GM21360 (cell line): ENCODE data around the gene SRSF9.
"Not testable (repeated sequence)": the region's sequence is repeated elsewhere in the genome, so short reads cannot be mapped to it uniquely, and the experiment has no call there.

ENCODE experiments used
- ATAC-seq: cut with Tn5 transposase; IDR thresholded peaks from one replicate; pipeline ENCODE4 v1.9.1; 2021; ENCODE audit warnings: mild to moderate bottlenecking, moderate library complexity; ENCODE audit not compliant: unreplicated experiment

The SRSF9 gene, protein sequence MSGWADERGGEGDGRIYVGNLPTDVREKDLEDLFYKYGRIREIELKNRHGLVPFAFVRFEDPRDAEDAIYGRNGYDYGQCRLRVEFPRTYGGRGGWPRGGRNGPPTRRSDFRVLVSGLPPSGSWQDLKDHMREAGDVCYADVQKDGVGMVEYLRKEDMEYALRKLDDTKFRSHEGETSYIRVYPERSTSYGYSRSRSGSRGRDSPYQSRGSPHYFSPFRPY

DNA sequence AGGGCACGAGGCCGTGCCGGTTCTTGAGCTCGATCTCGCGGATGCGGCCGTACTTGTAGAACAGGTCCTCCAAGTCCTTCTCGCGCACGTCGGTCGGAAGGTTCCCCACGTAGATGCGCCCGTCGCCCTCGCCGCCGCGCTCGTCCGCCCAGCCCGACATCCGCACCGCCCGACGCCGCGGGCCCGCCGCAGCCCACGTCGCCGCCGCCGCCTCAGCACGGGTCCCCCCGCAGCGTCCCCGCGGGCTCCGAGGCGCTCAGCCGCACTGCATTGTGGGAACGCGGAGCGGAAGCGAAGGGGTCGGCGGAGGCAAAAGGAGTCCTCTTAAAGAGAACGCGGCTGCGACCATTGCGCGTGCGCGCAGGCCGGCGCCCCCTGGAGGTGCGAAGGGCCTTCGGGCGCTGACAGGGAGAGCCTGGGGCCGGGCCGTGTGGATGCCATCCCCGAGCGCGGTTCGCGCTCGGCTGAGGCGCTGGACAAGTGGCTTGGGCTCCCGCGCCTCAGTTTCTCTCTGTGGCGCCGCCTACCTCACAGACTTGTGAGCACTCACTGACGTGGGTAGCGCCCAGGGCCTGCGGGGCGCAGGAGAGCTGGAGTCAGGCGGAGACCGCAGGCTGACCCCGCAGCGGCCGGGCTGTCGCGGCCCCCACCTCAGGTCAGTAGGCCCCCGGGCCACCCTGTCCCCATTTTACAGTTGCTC, at the start of gene SRSF9:
Gene SRSF9, minus strand, starts transcription at position 299 of the 700 bp plus-strand sequence. Its CDS starts 139 bp downstream, at position 160.
- peak; percentile 71 for ATAC-seq

DNA sequence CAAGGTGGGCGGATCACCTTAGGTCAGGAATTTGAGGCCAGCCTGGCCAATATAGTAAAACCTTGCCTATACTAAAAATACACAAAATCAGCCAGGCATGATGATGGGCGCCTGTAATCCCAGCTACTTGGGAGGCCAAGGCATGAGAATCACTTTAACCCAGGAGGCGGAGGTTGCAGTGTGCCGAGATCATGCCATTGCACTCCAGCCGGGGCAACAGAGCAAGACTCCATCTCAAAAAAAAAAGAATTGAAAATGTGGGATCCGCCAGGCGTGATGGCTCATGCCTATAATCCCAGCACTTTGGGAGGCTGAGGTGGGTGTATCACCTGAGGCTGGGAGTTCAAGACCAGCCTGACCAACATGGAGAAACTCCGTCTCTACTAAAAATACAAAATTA, 49.8 kb upstream of the SRSF9 start:
- ATAC-seq: not testable (repeated sequence)

DNA sequence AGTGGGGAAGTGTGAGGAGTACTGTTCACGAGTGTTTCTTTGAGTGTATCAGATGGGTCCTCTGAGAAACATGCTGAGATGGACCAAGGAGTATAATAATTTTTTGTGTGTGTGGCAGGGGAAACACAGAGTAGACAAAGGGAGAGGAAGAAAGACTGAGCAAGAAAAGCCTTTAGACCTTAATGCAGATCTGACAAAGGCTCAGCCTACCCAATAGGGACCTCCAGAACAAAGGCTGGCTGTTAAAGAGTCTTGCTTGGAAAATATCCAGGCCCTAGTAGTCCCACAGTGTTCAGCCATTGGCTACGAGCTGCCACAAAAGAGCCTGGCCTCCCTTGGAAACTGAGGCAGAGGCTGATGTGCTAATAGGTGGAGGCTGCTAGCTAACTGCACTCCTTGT, 45.9 kb upstream of the SRSF9 start:
- no peak for ATAC-seq

DNA sequence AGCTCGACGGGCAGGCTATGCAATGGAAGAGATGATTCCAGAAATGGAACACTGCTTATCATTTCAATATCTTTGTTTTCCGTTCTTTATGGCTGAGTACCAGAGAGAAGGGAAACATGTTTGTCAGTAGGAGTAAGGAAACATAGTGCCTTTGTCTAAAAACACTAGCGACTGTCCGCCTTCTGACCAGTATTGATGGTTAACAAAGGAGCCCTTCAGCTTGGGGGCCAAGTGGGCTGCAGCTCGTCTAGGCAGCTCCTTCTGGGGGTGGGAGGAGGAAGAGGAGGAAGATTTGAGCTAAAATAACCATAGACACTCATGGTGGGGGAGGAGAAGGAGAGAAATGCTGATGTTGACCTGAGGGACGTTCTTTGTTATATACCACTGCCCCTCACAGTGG, 44.5 kb upstream of the SRSF9 start:
- ATAC-seq: no peak

DNA sequence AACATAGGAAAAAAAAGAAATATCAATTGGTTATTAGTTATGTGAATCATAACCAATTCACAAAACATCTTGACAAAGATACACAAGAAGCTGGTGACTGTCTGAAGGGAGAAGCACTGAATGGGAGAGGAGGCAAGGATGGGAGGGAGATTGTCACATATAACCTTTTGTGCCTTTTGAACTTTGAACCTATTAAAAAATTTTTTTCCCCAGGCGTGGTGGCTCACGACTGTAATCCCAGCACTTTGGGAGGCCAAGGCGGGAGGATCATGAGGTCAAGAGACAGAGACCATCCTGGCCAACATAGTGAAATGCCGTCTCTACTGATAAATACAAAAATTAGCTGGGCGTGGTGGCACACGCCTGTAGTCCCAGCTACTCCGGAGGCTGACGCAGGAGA, 39.0 kb upstream of the SRSF9 start:
- ATAC-seq: no peak

DNA sequence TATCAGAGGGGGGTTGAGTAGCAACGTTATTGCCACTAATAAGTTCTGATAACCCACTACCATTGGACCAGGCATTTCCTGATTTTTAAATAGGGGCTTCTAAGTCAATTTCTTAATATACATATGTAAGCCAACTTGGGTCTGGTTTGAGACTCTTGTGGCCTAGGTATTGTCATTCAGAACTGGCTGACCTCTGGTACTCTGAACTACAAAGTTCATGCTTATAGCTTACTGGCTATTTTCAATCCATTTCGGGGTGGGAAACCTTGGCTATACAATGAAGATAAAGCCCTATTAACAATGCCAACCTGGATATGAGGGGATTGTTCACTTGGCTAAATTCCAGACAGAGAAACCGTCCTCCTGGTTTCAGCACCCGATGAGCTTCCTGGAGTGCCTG, 35.0 kb upstream of the SRSF9 start:
- no peak for ATAC-seq

DNA sequence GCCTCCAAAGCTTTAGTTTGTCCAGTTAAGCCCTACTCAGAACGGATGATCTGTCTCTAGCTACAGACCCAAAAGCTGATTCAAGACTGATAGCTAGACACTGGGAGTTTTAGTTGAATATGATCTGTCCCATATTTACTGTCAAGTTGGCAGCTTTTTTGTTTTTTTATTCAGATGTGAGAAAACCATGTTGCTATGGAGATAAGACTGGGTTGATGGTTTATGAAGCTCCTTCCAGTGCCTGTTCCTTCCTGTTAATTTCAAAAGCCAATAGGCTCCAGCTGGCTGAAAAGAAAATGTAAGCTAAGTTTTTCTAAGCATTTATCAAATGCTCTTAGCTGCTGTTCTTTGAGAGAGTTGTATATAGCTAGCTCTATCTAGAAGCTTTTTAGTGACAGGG, 31.0 kb upstream of the SRSF9 start:
- no peak for ATAC-seq

DNA sequence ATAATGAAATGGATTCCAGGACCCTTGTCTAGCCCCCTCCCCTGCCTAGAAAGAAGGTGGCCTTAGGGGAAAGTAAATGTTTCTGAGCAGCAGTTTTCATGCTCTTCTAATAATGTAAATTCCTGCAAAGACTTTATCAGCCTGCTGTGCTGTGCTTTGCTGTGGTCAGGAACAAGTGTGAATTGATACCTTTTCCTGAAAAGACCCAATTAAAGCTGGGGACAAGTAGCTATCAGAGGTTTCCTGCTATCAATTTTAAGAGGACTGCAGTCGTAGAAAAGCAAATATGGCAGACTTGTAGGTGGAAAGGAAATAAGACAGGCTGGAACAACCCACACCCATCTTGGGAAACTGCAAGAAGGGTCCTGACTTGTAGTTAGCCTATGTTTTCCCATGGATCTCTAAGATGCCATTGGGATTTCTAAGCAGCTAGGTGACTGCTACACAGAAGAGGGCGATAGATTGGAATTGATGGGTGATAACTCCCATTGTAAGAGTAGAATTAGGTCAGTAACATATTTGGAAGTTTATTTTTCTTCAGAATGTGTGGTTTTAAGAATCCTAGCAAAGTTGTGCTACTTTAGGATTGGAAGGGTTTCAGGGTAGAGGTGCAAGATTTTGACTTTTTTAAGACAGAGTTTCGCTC, 29.4 kb upstream of the SRSF9 start:
- no peak for ATAC-seq

DNA sequence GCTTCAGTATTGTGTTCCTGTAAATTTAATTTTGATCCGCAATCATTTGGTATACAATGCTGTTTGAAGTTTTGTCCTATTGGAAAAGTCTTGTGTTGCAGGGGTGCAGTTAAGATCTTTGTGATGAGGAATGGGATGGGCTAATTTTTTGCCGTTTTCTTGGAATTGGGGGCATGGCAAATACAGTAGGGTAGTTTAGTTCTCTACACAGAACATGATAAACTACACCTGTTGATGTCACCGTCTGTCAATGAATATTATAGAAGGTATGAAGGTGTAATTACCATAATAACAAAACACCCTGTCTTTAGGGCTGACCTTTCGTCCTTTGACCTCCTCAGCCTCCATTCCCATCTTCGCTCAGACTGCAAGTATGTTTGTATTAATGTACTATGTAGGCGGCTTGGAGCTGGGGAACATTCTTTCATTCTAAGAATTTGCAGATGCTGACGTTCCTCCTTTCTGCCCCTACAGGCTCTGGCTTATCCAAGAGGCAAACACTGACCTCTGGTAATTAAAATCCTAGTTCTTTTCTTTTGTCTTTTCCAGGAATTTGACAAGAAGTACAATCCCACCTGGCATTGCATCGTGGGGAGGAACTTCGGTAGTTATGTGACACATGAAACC, 28.1 kb upstream of the SRSF9 start:
- ATAC-seq: no peak

DNA sequence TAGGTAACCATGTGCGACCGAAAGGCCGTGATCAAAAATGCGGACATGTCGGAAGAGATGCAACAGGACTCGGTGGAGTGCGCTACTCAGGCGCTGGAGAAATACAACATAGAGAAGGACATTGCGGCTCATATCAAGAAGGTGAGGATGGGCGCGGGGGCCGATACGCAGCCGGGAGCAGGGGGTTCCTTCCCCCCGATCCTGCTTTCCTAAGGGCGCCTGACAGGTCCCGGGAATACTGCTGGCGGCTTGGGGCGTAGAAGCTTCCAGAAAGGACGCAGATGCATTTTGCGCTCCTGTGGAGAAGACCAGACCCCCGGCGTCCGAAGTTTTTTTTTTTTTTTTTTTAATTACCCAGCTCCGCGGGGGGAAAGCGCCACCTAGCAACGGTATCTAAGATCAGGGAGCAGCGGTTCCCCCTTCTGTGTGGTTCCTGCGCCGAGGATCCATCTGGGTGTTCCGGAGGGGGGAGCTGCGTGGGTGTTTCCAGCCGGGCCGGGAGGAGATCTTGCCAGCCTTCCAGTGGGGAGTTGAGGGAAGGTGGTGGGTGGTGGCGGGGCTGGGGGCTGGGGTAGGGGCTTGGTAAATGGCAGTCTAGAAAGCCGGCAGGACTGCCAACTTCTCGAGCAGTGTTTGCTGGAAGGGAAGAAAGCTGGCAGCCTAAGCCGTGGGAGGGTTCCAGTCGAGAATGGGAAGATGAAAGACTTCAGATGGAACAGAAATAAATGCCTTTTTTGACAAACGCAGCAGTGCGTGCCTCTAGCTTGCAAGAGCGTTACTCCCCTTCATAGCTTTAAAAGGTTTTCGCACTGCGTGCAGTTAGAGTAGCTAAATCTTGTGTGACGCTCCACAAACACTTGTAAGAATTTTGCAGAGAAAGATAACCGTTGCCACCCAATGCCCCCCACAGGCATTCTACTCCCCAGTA, 27.1 kb upstream of the SRSF9 start:
- no peak for ATAC-seq

DNA sequence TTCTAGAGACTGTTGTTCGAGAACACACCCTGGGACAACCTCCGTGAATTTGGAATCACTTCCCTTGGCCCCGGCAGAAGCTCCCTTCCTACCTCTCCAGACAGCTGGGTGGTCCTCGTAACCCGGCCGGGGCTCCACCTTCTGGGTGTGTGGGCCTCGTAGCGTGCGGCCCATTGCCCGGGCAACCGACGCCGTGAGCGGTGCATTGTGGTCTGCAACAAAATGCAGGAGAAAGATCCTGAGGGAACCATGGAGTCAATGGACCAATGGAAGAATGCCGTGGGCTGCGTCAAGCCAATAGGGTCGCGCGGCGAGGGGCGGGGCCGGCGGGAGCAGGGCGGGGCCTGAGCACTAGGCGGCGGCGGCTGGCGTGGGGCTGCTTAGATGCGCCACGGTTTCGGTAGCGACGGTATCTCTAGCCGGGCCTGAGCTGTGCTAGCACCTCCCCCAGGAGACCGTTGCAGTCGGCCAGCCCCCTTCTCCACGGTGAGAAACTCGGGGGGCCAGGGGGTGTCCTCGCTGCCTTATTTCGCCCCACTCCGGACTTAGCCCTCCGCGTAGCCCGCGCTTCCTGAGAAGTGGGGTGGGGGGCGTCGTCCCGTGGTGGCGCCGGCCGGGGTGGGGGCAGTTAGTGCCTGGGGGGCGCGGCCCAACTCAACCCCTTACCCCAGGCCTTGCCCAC, 26.3 kb upstream of the SRSF9 start, which contains the start of gene DYNLL1:
Gene DYNLL1, plus strand, starts transcription at position 383 of the 682 bp plus-strand sequence. CDS start 309 bp downstream, outside the sequence.
- peak; percentile 89 for ATAC-seq

DNA sequence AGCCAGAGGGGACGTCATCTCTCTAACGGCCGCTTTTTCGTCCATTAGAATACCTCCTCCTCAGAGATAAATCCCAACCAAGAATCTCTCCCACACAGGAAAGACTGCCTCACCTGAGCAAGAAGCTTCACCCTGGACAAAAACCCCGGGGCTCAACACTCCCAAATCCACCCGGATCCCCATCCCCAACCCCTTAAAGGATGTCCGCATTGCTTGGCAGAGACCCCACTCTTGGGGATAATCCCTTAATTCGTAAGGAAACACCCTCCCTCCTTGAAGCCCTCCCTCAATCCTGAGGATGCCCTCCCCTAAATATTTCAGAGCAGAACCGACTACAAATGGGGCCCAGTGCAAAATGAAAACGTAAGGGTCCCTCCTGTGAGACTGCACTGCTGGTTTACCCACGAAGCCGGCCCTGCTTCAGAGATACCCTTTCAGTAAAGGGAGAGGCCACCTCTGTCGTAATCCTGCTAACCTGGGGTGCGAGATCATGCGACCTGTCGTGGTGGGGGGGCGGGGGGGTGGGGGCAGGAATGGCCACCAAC, 25.7 kb upstream of the SRSF9 start:
- ATAC-seq: no peak

DNA sequence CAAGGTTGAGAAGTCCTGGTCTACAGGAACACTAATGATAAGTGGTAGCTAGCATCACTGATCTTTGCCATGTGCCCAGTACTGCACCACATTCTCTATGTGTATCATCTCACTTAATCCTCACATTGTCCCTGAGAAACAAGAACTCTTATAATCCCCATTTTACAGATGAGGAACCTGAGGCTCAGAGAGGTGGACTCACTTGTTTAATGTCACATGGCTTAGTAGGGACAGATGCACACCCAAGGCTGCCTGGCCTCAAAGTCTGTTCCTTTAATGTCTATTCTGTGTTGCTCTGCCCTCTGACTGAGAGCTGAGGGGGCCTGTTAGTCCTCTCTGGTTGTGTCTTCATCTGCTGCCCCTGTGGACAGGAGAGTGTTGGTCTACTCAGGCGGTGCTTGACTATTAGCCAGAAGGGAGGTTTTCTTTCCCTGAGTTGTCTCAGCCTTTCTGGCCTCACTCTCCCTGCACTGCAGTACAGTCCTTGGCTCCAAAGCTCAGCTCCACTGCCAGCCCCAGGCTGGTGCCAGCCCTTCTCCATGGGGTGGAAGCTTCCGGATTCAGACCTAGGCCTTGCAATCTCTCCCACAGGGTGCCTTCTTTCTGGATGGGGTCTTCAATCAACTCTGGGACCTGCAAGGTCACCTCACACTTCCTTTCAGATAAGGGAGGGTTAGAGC, 21.4 kb upstream of the SRSF9 start:
- no peak for ATAC-seq

DNA sequence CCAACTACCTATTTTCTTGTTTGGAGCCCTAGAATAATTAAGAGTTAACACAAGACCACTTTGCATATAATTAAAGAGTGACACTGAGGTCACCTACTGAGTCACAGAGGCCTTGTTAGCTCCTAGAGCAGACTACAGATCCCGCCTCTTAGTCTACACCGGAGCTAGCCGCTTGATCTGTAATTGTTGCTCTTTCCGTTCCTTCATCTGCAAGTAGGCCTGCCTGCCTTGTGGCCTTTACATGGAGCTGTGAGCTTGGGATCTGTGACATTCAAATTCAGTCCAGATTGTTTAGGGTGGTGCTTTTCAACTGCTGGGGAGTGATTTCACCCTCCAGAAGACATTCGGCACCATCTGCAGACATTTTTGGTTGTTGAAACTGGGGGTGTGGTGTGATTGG, 20.8 kb upstream of the SRSF9 start:
- ATAC-seq: no peak

DNA sequence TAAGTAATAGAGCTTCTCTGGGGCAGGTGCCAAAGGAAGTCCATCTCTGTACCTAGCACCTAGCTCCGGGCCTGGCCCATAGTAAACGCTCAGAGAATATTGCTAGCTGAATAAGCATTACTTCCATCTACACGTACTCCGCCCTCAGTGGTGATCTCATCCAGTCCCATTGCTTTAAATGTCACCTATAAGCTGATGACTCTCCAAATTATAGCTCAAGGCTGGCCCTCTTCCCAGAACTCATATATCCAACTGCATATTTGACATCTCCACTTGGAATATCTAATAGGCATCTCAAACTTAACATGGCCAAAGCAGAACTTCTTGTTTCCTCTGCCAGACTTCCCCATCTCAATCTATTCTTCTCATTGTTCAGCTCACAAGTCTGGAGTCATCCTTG, 19.5 kb upstream of the SRSF9 start:
- ATAC-seq: no peak

DNA sequence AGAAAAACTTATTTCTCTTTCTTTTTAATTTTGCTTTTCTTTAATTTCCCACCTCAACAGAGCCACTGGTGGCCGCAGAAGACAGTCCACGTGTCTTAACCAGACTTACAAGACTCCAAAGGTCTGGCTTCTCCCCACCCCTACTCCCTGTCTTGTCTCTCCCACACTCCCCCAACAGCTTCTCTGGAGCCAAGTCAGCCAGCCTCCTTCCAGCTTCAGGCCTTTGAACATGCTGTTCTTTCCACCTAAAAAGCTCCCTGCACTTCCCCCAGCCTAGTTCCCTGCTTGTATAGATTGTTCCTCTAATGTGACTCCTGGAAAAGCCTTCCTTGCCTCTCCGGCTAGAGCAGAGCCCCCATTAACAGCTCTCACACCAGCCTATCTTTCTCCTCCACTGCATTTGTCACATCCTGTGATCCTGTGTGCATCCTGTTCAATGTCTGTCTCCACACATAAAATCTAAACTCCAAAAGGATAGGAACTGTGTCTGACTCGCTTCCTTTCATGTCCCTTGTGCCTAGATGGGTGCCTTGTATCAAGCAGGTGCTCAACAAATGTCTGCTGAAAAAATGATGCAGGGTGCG, 18.6 kb upstream of the SRSF9 start:
- no peak for ATAC-seq

DNA sequence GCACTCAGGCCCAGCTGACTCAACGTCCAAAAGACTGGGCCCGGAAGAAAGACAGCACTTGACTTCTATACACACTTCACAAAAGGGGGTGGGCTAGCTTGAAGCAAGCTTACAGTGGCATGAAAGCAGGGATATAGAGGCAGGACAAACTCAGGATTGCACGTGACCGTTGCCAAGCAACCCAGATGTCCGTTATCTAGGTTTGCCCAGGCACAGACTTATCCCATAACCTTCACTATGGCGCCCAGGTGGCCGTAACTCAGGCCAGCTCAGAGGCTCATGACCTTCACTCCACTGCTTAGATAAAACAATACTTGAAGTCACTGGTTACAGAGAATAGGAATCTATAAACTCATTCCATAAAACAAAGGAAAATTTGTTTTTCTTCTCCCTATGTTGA, 18.0 kb upstream of the SRSF9 start:
- not testable (repeated sequence) for ATAC-seq

DNA sequence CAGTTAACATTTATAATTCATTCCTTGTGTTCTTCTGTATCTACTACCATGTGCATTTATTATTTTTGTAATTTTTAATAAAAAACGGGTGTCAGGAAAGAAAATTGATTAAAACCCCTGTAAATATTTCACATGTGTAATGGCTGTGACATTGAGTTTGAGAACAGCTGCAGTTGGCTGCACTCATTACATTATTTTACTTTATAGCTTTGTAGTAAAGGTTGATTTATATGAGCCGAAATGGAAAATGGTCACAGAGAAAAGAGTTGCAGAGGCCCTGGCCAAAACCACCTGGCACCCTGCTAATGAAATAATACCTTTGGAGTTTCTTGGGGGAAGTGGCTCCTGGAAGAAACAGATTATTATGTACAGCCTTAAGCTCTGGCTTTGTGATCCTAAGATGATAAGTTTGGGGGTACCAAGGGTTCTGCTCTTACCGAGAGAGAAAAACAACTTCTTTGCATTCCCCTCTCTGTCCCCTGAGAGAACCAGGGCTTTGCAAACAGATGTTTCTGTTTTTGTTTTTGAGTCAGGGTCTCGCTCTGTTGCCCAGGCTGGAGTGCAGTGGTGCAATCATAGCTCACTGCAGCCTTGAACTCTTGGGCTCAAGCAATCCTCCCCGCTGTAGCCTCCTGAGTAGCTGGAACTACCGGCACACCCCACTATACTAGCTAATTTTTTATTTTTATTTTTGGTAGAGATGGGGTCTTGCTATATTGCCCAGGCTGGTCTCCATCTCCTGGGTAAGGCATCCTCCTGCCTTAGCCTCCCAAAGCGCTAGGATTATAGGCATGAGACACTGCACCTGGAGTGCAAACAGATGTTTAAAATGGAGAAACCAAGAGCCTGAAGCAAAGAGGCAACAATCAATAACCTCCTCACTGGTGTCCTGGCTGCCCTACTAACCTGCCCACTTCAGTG, 16.7 kb upstream of the SRSF9 start:
- ATAC-seq: no peak
